ENCODE data around the gene SPAG7.

The SPAG7 gene

DNA sequence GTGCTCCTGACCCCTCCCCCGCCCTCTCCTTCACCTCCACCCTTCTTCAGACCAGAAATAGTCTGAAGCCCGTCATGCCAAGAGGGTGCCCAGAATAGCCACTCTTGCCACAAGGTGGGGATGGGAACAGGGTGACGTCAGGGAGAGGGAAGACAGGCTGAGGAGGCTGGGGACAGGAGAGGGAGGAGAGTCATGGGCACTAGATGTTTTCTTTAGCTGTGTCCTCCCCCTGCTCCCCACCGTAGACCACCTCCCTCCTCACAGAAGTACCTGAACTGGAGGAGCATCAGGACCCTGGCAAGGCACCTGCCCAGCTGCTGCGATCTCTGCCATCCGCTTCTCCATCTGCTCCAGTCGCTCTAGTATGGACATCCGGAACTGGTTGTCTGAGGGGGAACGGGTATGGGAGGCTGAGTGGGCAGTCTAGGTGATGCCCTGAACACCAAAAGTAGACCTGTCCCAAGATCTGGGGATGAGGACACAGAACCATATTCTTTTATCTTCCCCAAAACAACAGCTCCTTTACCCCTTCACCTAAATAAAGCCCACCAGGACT is 6.6 kb upstream of the SPAG7 start:
- DNase-seq (ENCODE audit: low read depth in 1 of 2, low spot score in 1 of 2) = no peak

DNA sequence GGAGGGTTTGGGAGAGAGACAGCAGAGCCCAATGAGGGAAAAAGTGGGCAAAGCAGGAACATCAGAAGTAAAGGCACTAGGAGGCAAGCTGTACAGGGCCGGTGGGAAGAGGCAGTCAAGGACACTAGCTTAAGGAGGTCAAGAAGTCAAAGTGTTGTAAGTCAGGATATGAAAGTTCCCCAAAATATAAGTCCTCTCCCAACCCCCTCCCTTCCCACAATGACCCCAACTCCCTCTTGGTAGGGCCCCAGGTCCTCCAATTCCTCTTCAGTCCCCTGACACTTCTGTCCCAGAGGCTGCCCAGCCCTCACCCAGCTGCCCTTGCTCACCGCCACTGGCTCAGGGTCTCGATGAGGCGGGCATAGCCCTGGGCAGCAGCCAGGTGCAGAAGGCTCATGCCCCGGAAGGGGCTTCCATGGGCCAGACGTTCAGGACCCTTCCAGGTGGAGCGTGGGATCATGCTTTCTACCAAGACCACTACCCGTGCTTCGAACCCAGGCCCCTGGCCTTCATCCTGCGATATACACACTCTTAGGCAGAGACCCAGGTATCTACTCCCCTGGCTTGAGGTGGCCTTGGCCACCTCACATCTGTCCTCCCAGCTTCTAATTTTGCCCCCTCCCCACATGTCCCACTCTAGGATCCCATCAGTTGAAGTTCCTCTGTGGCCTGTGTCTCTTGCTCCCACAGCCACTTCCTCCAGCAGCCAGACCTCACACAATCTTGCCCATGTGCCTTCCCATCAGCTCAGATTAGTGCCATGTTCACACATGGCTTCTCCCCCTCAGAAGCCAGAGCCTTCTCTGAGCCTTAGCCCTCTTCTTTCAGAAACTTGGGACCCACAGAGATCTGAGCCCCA is 5.9 kb upstream of the SPAG7 start:
- DNase-seq (ENCODE audit: low read depth in 1 of 2, low spot score in 1 of 2) = no peak

- no peak for DNase-seq (ENCODE audit: low read depth in 1 of 2, low spot score in 1 of 2)
Observed at GRCh38 chr17:4972752-4973151, 5.1 kb upstream of the SPAG7 start.

GRCh38 chr17:4972322-4972721 is 4.7 kb upstream of the SPAG7 start:
- no peak for DNase-seq (ENCODE audit: low read depth in 1 of 2, low spot score in 1 of 2)

DNA sequence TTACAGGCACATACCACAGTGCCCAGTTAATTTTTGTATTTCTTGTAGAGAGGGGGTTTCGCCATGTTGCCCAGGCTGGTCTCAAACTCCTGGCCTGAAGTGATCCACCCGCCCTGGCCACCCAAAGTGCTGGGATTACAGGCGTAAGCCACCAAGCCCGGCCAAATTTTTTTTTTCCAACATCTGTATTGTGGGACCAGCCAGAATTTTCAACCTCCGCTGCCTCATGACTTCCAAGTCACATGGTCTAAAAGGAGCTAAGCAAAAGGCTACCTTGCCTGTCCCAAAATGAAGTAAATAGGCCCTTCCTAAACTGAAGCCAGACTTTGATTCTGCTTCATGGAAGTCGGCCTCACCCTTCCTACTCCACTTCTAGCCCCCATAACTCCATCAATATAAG is 4.2 kb upstream of the SPAG7 start:
- DNase-seq (ENCODE audit: low read depth in 1 of 2, low spot score in 1 of 2) = no peak

- DNase-seq (ENCODE audit: low read depth in 1 of 2, low spot score in 1 of 2) = no peak
Observed at GRCh38 chr17:4970273-4970672, 2.7 kb upstream of the SPAG7 start.

DNA sequence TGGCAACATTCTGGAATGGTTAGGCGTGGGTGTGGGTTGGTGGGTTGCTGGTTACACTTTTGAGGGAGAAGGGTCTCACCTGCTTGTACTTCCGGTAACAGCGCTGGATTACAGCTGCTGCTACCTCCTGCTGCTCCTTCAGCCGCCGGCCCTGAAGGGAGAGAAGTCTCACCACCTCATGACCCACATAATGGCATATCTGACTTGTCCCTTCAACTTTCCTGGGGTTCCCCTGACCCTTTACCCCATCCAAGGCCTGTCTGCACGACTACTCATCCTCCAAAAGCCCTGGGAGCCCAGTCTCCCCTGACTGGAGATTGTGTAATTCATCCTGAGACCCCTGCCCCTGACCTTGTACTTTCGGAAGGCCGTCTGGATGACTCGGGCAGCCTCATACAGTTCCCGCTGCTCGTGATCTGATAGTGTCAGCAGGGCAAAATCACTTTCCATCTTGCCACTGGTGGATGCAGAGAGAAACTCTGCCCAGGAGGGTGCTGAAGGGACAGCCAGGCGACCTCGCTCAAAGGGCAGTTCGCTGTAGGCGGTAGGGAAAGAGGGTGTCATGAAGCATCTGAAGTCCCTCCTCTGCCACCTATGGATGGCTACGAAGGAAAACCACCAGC is 2.0 kb upstream of the SPAG7 start:
- no peak for DNase-seq (ENCODE audit: low read depth in 1 of 2, low spot score in 1 of 2)

GRCh38 chr17:4969047-4969550 is 1.5 kb upstream of the SPAG7 start:
- DNase-seq (ENCODE audit: low read depth in 1 of 2, low spot score in 1 of 2) = peak in 1 of 2 donors; percentile 63

- peak in 1 of 2 donors; percentile 32 for DNase-seq (ENCODE audit: low read depth in 1 of 2, low spot score in 1 of 2)
Observed at GRCh38 chr17:4968486-4969046, 949 bp upstream of the SPAG7 start.

- DNase-seq (ENCODE audit: low read depth in 1 of 2, low spot score in 1 of 2) = peak; percentile 76 to 94
Observed at GRCh38 chr17:4966844-4967538, 626 bp downstream of the SPAG7 start.

DNA sequence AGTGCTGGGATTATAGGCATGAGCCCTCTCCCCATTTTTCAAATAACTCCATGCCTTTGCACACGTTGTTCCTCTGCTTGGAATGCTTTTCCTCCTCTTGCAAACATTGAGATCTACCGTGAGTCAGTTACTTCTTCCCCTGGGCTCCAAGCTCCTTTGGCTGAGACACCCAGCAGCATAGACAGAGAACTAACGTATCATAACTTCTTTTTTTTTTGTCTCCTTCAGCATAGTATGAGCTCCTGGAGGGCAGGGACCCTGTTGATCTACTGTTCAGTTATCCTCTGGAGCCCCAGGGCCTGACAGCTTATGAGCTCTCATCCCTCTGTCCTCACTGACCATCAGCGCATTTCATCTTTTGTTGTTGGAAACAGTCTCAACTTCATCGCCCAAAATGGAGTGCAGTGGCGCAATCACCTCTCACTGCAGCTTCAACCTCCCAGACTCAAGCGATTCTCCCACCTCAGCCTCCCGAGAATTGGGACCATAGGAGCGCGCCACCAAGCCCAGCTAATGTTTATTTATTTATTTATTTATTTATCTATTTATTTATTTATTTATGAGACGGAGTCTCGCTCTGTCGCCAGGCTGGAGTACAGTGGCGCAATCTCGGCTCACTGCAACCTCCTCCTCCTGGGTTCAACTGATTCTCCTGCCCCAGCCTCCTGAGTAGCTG is 2.2 kb downstream of the SPAG7 start:
- DNase-seq (ENCODE audit: low read depth in 1 of 2, low spot score in 1 of 2) = no peak

GRCh38 chr17:4960279-4960922 is 7.2 kb downstream of the SPAG7 start:
- DNase-seq (ENCODE audit: low read depth in 1 of 2, low spot score in 1 of 2) = no peak

- no peak for DNase-seq (ENCODE audit: low read depth in 1 of 2, low spot score in 1 of 2)
Observed at GRCh38 chr17:4959261-4959965, 8.2 kb downstream of the SPAG7 start.

- no peak for DNase-seq (ENCODE audit: low read depth in 1 of 2, low spot score in 1 of 2)
Observed at GRCh38 chr17:4958102-4958501, 9.5 kb downstream of the SPAG7 start.

DNA sequence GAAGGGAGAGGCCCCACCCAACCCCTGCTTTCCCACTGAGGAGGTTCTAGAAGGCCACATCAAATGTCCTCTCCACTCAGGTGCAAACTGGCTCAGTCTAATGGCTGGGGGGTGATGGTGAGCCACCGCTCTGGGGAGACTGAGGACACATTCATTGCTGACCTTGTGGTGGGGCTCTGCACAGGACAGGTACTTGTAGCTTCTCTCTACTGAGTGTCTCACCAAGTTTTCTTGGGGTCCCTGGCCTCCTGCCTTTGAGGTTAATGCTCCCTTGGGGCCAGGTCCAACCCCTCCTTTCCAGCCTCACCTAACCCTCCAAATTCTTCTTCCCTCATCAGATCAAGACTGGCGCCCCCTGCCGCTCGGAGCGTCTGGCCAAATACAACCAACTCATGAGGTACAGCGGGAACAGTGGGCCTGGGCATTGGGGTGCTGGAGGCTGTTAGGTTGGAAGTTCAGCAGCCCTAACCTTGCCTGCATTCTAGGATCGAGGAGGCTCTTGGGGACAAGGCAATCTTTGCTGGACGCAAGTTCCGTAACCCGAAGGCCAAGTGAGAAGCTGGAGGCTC is 11.0 kb downstream of the SPAG7 start:
- DNase-seq (ENCODE audit: low read depth in 1 of 2, low spot score in 1 of 2) = no peak

- no peak for DNase-seq (ENCODE audit: low read depth in 1 of 2, low spot score in 1 of 2)
Observed at GRCh38 chr17:4955091-4955490, 12.5 kb downstream of the SPAG7 start.

GRCh38 chr17:4953451-4953961 is 14.1 kb downstream of the SPAG7 start:
- DNase-seq (ENCODE audit: low read depth in 1 of 2, low spot score in 1 of 2) = no peak

GRCh38 chr17:4951486-4951885 is 16.1 kb downstream of the SPAG7 start:
- no peak for DNase-seq (ENCODE audit: low read depth in 1 of 2, low spot score in 1 of 2)

DNA sequence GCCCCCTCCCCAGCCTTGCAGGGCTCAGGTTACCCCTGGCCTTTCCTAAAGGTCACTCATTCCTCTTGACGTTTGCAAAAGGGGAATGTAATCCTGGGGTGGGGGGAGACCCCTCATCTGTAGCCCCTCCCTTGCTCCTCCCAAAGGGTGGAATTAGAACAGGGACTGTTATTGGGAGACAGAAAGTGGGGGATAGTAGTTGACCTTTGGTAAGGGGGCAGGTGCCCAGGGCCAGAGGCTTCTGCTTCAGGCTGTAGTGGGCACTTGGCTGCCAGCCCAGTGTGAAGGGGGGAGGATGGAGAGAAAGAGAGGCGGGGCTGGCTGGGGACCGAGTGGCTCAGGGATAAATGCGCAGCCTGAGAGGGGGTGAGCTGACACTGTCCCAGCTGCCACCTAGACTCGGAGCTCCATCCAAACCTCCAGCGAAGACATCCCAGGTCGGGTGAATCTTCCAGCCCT is 16.8 kb downstream of the SPAG7 start, which contains the start of gene ENO3:
ENO3 (plus strand) TSS at position 374 of the 459 bp plus-strand sequence. CDS start 711 bp downstream, outside the sequence.
- DNase-seq (ENCODE audit: low read depth in 1 of 2, low spot score in 1 of 2) = no peak

Measured in activated CD4-positive, alpha-beta T cell treated with anti-CD3 and anti-CD28 coated beads, Interleukin-2, amount 50 U/mL, for 24 hours (primary cell).